Adrenal gland (tissue), 5 donors: ENCODE data around the gene GRK6.

Experiments used
- POLR2A ChIP-seq, 2 donors: fragments of 450-650 bp; IDR thresholded peaks; one replicate each; pipeline ENCODE4 v1.6.1; 2017; ENCODE audit warnings: antibody characterized with exemption in 2 of 2, mild to moderate bottlenecking in 2 of 2, moderate library complexity in 1 of 2
- TF ChIP-seq, protein P1 (sequence below), 6 experiments: fragments of 450-650 bp in 4 of 6; fragments of 200-600 bp in 2 of 6; sonication (generic) in 1 of 6; IDR thresholded peaks; 1 replicate in 5 of 6; 2 replicates in 1 of 6; pipeline versions ENCODE4 v1.5.1 to v1.8.0; 2016 to 2021; ENCODE audit warnings: antibody characterized with exemption in 6 of 6, mild to moderate bottlenecking in 2 of 6, moderate library complexity in 1 of 6
- donor health status: DM: no; HTN: no; CAD: no.

DNA sequence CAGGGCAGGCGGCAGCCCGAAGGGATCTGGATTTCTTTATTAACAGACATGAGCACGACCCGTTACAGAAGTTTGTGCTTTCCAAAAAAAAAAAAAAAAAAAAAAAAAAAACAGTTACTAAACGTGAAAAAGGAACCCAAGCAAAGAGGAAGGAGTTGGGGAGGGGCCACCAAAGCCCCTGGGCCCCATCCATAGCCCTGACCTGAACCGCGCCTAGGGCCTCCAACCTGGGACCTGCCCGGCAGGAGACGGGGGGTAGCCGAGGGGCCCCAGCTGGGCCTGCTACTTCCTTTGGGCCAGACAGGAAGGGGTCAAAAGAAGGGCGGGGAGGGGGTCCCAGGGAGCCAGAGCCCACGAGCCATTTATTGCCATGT is 30.1 kb downstream of the GRK6 start:
- no peak for TF ChIP-seq POLR2A (IDR thresholded peaks at IDR 0.05)
- TF ChIP-seq, protein P1, sequence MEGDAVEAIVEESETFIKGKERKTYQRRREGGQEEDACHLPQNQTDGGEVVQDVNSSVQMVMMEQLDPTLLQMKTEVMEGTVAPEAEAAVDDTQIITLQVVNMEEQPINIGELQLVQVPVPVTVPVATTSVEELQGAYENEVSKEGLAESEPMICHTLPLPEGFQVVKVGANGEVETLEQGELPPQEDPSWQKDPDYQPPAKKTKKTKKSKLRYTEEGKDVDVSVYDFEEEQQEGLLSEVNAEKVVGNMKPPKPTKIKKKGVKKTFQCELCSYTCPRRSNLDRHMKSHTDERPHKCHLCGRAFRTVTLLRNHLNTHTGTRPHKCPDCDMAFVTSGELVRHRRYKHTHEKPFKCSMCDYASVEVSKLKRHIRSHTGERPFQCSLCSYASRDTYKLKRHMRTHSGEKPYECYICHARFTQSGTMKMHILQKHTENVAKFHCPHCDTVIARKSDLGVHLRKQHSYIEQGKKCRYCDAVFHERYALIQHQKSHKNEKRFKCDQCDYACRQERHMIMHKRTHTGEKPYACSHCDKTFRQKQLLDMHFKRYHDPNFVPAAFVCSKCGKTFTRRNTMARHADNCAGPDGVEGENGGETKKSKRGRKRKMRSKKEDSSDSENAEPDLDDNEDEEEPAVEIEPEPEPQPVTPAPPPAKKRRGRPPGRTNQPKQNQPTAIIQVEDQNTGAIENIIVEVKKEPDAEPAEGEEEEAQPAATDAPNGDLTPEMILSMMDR (IDR thresholded peaks at IDR 0.05), result peak in 1 of 6 experiments; percentile 40
